Sigmoid colon (tissue), 4 donors: ENCODE measurements around the gene BPIFA2.

Source experiments
- CTCF ChIP-seq, 4 experiments: fragments of 450-650 bp in 3 of 4; fragments of 200-600 bp in 1 of 4; IDR thresholded peaks; one replicate each; pipeline ENCODE4 v1.5.1; 2016 to 2019; ENCODE audit warnings: antibody characterized with exemption in 4 of 4, mild to moderate bottlenecking in 3 of 4, moderate library complexity in 2 of 4
- EP300 ChIP-seq, 4 donors: sonication (generic); formaldehyde crosslinking; IDR thresholded peaks; one replicate each; pipeline ENCODE4 v1.6.1; 2017; ENCODE audit warnings: antibody characterized with exemption in 4 of 4
- POLR2A ChIP-seq, 2 donors: fragments of 450-650 bp; IDR thresholded peaks; one replicate each; pipeline ENCODE4 v1.6.1; 2016; ENCODE audit warnings: antibody characterized with exemption in 2 of 2, mild to moderate bottlenecking in 2 of 2, moderate library complexity in 2 of 2

- no peak for TF ChIP-seq CTCF (IDR thresholded peaks at IDR 0.05)
- TF ChIP-seq EP300 (IDR thresholded peaks at IDR 0.05) = no peak
- no peak for TF ChIP-seq POLR2A (IDR thresholded peaks at IDR 0.05)
These were observed 7.3 kb upstream of the BPIFA2 start for GRCh38 chr20:33160681-33161080.
